Measurements from ENCODE around the gene TMEM202.
"Not testable (repeated sequence)": the region's sequence is repeated elsewhere in the genome, so short reads cannot be mapped to it uniquely, and the experiment has no call there.

The TMEM202 gene

GRCh38 chr15:72415304-72415703, 17.2 kb downstream of the TMEM202 start:
- H3K4me3 ChIP-seq (replicated peaks; ENCODE audit: low read depth, low read length), result no peak overlapping the region
- DNase-seq (ENCODE audit: low read depth), result no peak
- no peak for TF ChIP-seq CTCF (IDR thresholded peaks at IDR 0.05; ENCODE audit: low read length, missing control alignments)

GRCh38 chr15:72419768-72420167, 21.7 kb downstream of the TMEM202 start:
- not testable (repeated sequence) for H3K4me3 ChIP-seq (replicated peaks; ENCODE audit: low read depth, low read length)

GRCh38 chr15:72420576-72420975, 22.5 kb downstream of the TMEM202 start:
- no peak for TF ChIP-seq CTCF (IDR thresholded peaks at IDR 0.05; ENCODE audit: low read length, missing control alignments)
- DNase-seq (ENCODE audit: low read depth), result no peak
- no peak overlapping the region for H3K4me3 ChIP-seq (replicated peaks; ENCODE audit: low read depth, low read length)

More at GRCh38 chr15:72419768-72420167, 21.7 kb downstream of the TMEM202 start:
- not testable (repeated sequence) for DNase-seq (ENCODE audit: low read depth)

- H3K4me3 ChIP-seq (replicated peaks; ENCODE audit: low read depth, low read length), result no peak overlapping the region
- DNase-seq (ENCODE audit: low read depth), result no peak
- TF ChIP-seq CTCF (IDR thresholded peaks at IDR 0.05; ENCODE audit: low read length, missing control alignments), result no peak
Measured at GRCh38 chr15:72421484-72421883, 23.4 kb downstream of the TMEM202 start.

- no peak for TF ChIP-seq CTCF (IDR thresholded peaks at IDR 0.05; ENCODE audit: low read length, missing control alignments)
- DNase-seq (ENCODE audit: low read depth), result no peak
- no peak overlapping the region for H3K4me3 ChIP-seq (replicated peaks; ENCODE audit: low read depth, low read length)
Measured at GRCh38 chr15:72423256-72423655, 25.2 kb downstream of the TMEM202 start.

GRCh38 chr15:72426753-72427152, 28.6 kb downstream of the TMEM202 start:
- no peak overlapping the region for H3K4me3 ChIP-seq (replicated peaks; ENCODE audit: low read depth, low read length)
- DNase-seq (ENCODE audit: low read depth), result no peak
- TF ChIP-seq CTCF (IDR thresholded peaks at IDR 0.05; ENCODE audit: low read length, missing control alignments), result no peak

GRCh38 chr15:72437650-72438316, 39.7 kb downstream of the TMEM202 start:
- no peak for TF ChIP-seq CTCF (IDR thresholded peaks at IDR 0.05; ENCODE audit: low read length, missing control alignments)
- no peak overlapping the region for H3K4me3 ChIP-seq (replicated peaks; ENCODE audit: low read depth, low read length)
- DNase-seq (ENCODE audit: low read depth), result no peak

- not testable (repeated sequence) for H3K4me3 ChIP-seq (replicated peaks; ENCODE audit: low read depth, low read length); DNase-seq (ENCODE audit: low read depth)
Measured at GRCh38 chr15:72442848-72443247, 44.7 kb downstream of the TMEM202 start.

Data from fibroblast of pulmonary artery (primary cell).